NCI-H345 treated with DMSO at 0.1 percent for 48 hours (cell line): ENCODE data around the gene SFR1.
"Not testable (repeated sequence)": the region's sequence is repeated elsewhere in the genome, so short reads cannot be mapped to it uniquely, and the experiment has no call there.

ENCODE experiments used
- DNase-seq: peaks from one replicate; lab custom pipeline; 2025; ENCODE audit not compliant: unreplicated experiment; lab: John Stamatoyannopoulos, UW

The SFR1 gene

DNA sequence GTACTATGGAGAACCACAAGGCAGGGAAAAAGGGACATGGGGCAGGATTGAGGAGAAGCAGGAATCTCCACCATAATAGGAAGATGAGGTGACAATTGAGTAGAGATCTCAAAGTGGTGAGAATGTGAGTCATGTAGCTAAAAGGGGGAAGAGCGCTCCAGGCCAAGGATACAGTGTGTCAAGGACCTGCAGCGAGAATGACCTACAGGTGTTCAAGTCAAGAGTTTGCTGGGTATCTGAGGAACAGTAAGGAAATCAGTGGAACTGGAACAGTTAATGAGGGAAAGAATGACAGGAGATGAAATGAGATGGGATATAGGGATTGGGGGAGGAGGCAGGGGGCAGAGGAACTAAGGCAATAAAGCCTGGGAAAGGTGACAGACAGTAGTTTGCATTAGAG, 33.6 kb downstream of the SFR1 start:
- no peak for DNase-seq

DNA sequence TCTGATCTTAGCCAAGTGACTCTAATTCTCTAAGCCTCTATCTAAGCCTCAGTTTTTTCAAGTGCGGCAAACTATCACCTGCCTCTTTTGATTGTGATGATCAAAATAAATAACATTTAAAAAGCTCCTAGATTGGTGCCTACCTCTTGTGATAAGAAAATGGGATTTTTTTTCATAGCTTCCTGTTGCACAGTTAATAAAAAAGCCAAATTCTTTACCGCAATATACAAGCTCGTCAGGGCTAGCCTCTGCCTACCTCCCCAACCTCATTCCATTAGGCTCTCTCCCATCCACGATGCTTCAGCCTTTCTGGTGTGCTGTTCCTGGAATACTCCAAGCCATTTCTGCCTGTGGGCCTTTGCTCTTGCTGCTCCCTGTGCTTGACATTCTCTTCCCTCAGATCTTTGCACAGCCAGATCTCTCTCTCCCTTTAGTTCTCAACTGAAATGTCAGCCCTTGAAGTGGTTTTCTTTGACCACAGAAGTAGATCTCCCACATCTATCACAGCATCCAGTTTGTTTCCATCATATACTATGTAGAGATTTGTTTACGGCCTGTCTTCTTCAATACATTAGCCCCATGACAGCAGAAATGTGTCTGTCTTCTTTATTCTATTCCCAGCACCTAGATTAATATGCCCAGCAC, 48.8 kb downstream of the SFR1 start:
- DNase-seq = no peak

DNA sequence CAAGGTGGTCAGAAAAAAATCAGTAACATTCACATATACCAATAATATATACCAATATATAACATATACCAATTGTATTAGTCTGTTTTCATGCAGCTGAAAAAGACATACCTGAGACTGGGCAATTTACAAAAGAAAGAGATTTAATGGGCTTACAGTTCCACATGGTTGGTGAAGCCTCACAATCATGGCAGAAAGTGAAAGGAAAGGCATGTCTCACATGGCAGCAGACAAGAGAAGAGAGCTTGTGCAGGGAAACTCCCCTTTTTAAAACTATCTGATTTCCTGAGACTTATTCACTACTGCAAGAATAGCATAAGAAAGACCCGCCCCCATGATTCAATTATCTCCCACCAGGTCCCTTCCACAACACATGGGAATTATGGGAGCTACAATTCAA, 52.2 kb downstream of the SFR1 start:
- not testable (repeated sequence) for DNase-seq
